Measurements from ENCODE around the gene POU3F1. TPM values are rescaled to one million over a fixed set of nuclear protein-coding genes. Genes with fewer than 3 reads are reported as not detected.

The POU3F1 gene
- total and polyA plus RNA-seq, 12 donors: 0.05 to 6.9 (median 2.0) TPM

GRCh38 chr1:38084700-38085099 is 38.1 kb upstream of the POU3F1 start:
- Histone ChIP-seq H3K27ac (peak overlapping the region in 1 of 5 donors; percentile 34), H3K27me3 (no peaks in the 10 kb centered on the region), H3K36me3 (replicated peaks in 1 of 2) (no peaks in the 10 kb centered on the region), H3K4me1 (replicated peaks in 1 of 2) (no peaks in the 10 kb centered on the region), H3K4me3 (no peak overlapping the region), H3K9me3 (replicated peaks in 1 of 3) (no peaks in the 10 kb centered on the region)
- TF ChIP-seq CTCF (IDR thresholded peaks at IDR 0.05) (no peak), POLR2A (IDR thresholded peaks at IDR 0.05) (no peak)
- intact Hi-C loops (cut with DNase I): no loop called here
- 35 to 60% (median 53%) methylated on average over 1 of the region's 1 CpG for WGBS, 4 donors
- peak; percentile 53 to 74 (median 70) for DNase-seq

DNA sequence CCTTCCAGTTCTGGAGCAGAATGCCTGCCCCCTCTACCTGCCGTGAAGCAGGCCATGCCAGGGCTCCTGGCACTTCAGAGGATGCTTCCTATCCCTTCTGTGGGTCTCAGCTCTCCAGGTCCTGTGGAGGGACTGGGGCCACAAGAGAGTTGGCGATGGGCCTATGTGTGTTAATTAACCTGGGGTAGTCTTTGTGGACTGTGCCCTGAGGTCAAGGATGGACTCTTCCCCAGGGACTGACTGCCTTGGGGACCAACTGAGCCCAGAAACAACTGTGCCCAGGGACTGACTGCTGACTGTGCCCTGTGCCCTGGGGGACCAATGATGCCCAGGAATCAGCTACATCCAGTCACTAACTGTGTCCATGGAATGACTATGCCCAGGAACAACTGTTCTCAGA is 37.5 kb upstream of the POU3F1 start:
- no peaks in the 10 kb centered on the region for H3K27me3 ChIP-seq
- intact Hi-C loops (cut with DNase I): no loop called here
- H3K4me1 ChIP-seq (replicated peaks in 1 of 2): no peaks in the 10 kb centered on the region
- 84 to 95% (median 88%) methylated on average over 2 of the region's 2 CpGs; no CpG with 5 or more reads in 1 of the 4 donors for WGBS, 4 donors
- no peaks in the 10 kb centered on the region for H3K36me3 ChIP-seq (replicated peaks in 1 of 2)
- TF ChIP-seq CTCF (IDR thresholded peaks at IDR 0.05) (no peak), POLR2A (IDR thresholded peaks at IDR 0.05) (no peak)
- no peak overlapping the region for H3K27ac ChIP-seq
- no peak overlapping the region for H3K4me3 ChIP-seq
- H3K9me3 ChIP-seq (replicated peaks in 1 of 3): no peaks in the 10 kb centered on the region
- no peak for DNase-seq

GRCh38 chr1:38083541-38083940 is 36.9 kb upstream of the POU3F1 start:
- Histone ChIP-seq H3K27ac (no peak overlapping the region), H3K4me3 (no peak overlapping the region), H3K36me3 (replicated peaks in 1 of 2) (no peaks in the 10 kb centered on the region), H3K27me3 (no peaks in the 10 kb centered on the region), H3K9me3 (replicated peaks in 1 of 3) (no peaks in the 10 kb centered on the region), H3K4me1 (replicated peaks in 1 of 2) (no peaks in the 10 kb centered on the region)
- WGBS, 4 donors: 84 to 92% (median 88%) methylated on average over 4 to 7 of the region's 7 CpGs
- intact Hi-C loops (cut with DNase I): no loop called here
- DNase-seq: no peak
- TF ChIP-seq CTCF (IDR thresholded peaks at IDR 0.05) (no peak), POLR2A (IDR thresholded peaks at IDR 0.05) (no peak)

DNA sequence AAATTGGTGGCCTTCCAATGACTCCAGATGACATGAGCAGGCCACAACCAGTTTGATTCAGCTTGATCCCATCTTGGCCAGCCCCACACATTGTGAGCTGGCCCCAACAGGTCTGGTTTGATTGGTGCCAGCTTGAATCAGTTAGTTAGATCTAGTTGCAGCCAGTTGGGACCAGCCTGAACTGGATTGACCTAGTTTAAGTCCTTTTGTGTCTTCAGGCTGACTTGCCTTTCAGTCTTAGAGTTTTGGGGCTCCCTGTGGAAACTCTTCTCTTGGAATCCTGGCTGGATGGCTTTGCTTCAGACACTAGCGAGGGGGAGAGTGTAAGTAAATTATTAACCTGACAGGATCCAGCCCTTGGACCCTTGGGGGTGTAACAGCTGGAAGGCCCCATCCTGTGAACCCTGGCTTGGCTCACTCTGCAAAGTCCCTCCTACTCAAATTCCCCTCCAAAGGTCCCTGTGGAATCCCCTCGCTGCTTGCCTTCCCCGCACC is 36.2 kb upstream of the POU3F1 start:
- Histone ChIP-seq H3K27me3 (no peaks in the 10 kb centered on the region), H3K27ac (no peak overlapping the region), H3K36me3 (replicated peaks in 1 of 2) (no peaks in the 10 kb centered on the region), H3K4me1 (replicated peaks in 1 of 2) (no peaks in the 10 kb centered on the region), H3K9me3 (replicated peaks in 1 of 3) (no peaks in the 10 kb centered on the region), H3K4me3 (no peak overlapping the region)
- DNase-seq: no peak
- WGBS, 4 donors: 88 to 96% (median 94%) methylated on average over 3 of the region's 3 CpGs
- intact Hi-C loops (cut with DNase I): no loop called here
- TF ChIP-seq CTCF (IDR thresholded peaks at IDR 0.05): no peak
- no peak for TF ChIP-seq POLR2A (IDR thresholded peaks at IDR 0.05)

All from adrenal gland (tissue), 12 donors.